ENCODE measurements around the gene MEMO1.
"Not testable (repeated sequence)": the region's sequence is repeated elsewhere in the genome, so short reads cannot be mapped to it uniquely, and the experiment has no call there.

MEMO1 gene

DNA sequence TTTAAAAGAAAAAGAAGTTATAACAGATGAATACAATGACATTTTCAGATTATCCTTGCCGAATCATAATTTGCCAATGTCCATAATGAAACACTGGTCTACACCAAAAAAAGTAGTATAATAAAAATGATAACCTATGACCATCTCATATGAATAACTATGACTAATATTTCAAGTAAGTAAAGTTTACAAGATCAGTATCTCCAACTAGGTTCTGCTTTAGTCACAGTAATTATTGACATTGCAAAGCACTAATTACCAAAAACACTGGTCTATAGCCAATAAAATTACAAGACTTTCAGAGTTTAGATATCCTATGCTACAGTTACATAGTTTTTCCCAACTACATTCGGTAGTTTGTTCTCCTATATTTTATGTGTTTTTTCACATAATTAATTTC is 136.7 kb downstream of the MEMO1 start:
- H3K4me3 ChIP-seq (ENCODE audit: low read length), result no peak overlapping the region
- no peak for DNase-seq (ENCODE audit: low read depth)
- TF ChIP-seq, protein P1, sequence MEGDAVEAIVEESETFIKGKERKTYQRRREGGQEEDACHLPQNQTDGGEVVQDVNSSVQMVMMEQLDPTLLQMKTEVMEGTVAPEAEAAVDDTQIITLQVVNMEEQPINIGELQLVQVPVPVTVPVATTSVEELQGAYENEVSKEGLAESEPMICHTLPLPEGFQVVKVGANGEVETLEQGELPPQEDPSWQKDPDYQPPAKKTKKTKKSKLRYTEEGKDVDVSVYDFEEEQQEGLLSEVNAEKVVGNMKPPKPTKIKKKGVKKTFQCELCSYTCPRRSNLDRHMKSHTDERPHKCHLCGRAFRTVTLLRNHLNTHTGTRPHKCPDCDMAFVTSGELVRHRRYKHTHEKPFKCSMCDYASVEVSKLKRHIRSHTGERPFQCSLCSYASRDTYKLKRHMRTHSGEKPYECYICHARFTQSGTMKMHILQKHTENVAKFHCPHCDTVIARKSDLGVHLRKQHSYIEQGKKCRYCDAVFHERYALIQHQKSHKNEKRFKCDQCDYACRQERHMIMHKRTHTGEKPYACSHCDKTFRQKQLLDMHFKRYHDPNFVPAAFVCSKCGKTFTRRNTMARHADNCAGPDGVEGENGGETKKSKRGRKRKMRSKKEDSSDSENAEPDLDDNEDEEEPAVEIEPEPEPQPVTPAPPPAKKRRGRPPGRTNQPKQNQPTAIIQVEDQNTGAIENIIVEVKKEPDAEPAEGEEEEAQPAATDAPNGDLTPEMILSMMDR (conservative IDR thresholded peaks at IDR 0.05; ENCODE audit: low read depth, low read length), result no peak

DNA sequence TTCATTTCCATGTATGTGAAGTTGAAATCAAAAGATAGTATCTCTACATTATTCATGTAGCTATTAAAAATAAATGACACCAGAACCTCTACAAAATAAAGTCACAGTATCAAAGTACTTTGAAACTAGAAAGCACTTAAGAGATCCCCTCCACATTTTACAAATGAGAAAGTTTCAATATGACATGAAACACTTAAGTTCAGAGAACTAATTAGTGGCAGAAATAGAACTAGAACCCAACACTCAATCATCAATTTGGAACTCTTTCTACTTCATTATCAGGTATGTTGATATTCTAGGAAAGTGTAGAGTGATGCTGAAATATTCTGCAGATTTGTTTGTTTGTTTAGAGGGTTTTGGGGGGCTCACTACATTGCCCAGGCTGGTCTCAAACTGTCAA is 145.6 kb downstream of the MEMO1 start:
- no peak overlapping the region for H3K4me3 ChIP-seq (ENCODE audit: low read length)
- TF ChIP-seq, protein P1 (conservative IDR thresholded peaks at IDR 0.05; ENCODE audit: low read depth, low read length), result no peak
- DNase-seq (ENCODE audit: low read depth), result no peak

DNA sequence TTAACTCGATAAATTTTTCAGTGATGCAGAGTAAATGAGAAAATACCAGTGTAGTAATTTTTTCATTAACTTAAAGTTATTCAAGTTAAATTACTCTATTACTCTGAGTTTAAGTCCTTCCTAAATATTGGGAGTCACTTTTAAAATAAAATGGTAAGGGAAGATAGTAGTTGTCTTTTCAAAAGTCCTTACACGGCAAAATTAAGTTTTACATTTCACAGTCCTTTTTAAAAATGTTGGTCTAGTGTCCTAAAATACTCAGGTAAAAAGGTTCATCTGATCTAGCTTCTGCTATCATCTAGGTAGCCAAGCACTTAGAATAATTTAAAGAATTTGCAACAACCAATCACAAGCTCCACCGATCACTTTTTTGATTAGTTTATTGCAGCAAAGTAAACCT is 146.9 kb downstream of the MEMO1 start:
- no peak for DNase-seq (ENCODE audit: low read depth)
- TF ChIP-seq, protein P1 (conservative IDR thresholded peaks at IDR 0.05; ENCODE audit: low read depth, low read length), result no peak

DNA sequence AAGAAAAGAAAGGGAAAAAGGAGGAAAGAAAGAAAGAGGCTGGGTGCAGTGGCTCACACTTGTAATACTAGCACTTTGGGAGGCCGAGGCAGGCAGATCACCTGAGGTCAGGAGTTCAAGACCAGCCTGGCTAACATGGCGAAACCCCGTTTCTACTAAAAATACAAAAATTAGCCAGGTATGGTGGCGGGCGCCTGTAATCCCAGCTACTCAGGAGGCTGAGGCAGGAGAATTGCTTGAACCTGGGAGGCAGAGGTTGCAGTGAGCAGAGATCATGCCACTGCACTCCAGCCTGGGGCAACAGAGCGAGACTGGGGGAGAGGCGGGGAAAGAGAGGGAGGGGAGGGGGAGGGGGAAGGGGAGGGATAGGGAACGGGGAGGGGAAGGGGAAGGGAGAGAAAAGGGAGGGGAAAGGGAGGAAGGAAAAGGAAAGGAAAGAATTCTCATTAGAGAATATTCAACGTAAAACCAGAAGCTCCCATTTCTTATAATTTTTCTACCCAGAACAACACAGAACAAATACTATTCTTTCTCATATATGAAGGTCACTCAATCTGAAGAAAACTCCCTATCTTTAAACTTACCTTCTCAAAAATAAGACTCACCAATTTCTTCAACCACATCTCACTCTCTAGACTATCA is 147.7 kb downstream of the MEMO1 start:
- not testable (repeated sequence) for H3K4me3 ChIP-seq (ENCODE audit: low read length); DNase-seq (ENCODE audit: low read depth)

More for the DNA sequence above, 146.9 kb downstream of the MEMO1 start:
- H3K4me3 ChIP-seq (ENCODE audit: low read length), result no peak overlapping the region

DNA sequence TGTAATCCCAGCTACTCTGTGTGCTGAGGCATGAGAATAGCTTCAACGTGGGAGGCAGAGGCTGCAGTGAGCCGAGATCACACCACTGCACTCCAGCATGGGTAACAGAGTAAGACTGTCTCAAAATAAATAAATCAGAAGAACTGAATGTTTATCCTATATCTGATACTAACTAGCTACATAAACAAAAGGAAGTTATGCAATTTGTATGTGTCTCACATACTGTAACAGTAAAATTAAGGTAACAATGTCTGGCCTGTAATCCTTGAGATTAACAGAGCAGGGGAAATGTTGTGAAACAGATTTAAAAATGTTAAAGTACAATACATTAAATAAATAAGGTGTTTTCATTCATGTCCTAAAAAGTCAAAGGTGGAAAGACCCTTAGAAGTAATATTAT is 150.8 kb downstream of the MEMO1 start:
- TF ChIP-seq, protein P1 (conservative IDR thresholded peaks at IDR 0.05; ENCODE audit: low read depth, low read length), result no peak
- H3K4me3 ChIP-seq (ENCODE audit: low read length), result no peak overlapping the region
- DNase-seq (ENCODE audit: low read depth), result no peak

DNA sequence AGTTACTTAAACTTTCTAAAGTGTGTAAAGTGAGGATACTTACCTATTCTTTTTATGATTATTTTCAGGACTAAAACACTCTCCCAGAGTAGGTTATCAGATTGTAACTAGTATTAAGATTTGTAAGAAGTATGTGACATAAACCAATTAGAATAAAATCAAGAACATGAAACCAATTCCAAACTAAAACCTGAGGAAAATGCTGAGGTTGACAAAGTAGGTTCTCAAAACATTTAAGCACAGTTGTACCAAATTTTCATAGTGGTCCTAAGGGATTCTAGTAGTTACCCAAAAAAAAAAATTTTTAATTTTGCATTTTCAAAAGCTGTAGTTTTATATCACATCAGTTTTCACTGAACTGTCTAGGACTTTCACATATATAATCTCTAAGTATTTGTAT is 157.3 kb downstream of the MEMO1 start:
- TF ChIP-seq, protein P1 (conservative IDR thresholded peaks at IDR 0.05; ENCODE audit: low read depth, low read length), result no peak
- DNase-seq (ENCODE audit: low read depth), result no peak
- H3K4me3 ChIP-seq (ENCODE audit: low read length), result no peak overlapping the region

DNA sequence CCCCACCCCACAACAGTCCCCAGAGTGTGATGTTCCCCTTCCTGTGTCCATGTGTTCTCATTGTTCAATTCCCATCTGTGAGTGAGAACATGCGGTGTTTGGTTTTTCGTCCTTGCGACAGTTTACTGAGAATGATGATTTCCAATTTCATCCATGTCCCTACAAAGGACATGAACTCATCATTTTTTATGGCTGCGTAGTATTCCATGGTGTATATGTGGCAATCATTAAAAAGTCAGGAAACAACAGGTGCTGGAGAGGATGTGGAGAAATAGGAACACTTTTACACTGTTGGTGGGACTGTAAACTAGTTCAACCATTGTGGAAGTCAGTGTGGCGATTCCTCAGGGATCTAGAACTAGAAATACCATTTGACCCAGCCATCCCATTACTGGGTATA is 168.7 kb downstream of the MEMO1 start:
- DNase-seq (ENCODE audit: low read depth); H3K4me3 ChIP-seq (ENCODE audit: low read length): not testable (repeated sequence)

DNA sequence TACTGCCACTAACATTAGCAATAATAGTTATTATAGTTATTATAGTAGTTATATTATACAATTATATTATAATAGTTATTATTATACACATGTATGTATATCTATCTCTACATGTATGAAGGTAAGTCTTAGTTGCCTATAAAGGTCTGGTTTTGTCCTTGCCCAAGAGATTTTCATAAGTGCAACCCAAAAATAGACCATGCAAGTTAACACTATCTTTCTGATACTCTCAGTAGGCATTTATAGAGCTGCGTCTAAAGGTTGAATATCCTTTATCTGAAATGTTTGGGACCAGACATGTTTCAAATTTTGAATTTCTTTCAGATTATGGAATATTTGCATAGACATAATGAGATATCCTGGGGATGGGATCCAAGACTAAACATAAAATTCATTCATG is 175.4 kb downstream of the MEMO1 start:
- no peak overlapping the region for H3K4me3 ChIP-seq (ENCODE audit: low read length)
- TF ChIP-seq, protein P1 (conservative IDR thresholded peaks at IDR 0.05; ENCODE audit: low read depth, low read length), result no peak
- DNase-seq (ENCODE audit: low read depth), result no peak

Data from retinal pigment epithelial cell (primary cell).